GM12878 (cell line): Measurements from ENCODE around the gene SHANK3. TPM values are rescaled to one million over a fixed set of nuclear protein-coding genes. Genes with fewer than 3 reads are reported as not detected.

ENCODE experiments used
- ATAC-seq: fragments of 200-7000 bp; cut with Tn5 transposase; 3 replicates; pipeline ENCODE4 v1.9.1; 2020; ENCODE audit warnings: mild to moderate bottlenecking, moderate library complexity
- BruUV-seq: library from RNA; stranded (reverse); fragments of 400-500 nt; replicated peaks from 2 replicates; lab custom pipeline; 2021; lab: Mats Ljungman, UMichigan
- CTCF ChIA-PET: fragments of 300-600 bp; sonication (Branson Sonifier 250); formaldehyde crosslinking; extraction: SDS; loops from one replicate; lab custom pipeline; 2021; ENCODE audit warnings: inconsistent platforms; lab: Yijun Ruan, JAX
- POLR2A ChIA-PET: fragments of 350-600 bp; formaldehyde crosslinking; extraction: SDS; loops from one replicate; lab custom pipeline; 2021; ENCODE audit warnings: inconsistent platforms; lab: Charles Lee
- RAD21 ChIA-PET: fragments of 300-600 bp; sonication (Branson Sonifier 250); formaldehyde crosslinking; loops from one replicate; lab custom pipeline; 2023; ENCODE audit warnings: antibody characterized with exemption; ENCODE audit not compliant: unreplicated experiment; lab: Charles Lee
- SMC1A ChIA-PET: fragments of 300-600 bp; sonication (Branson Sonifier 250); formaldehyde crosslinking; loops from one replicate; lab custom pipeline; 2023; ENCODE audit not compliant: unreplicated experiment, uncharacterized antibody; lab: Charles Lee
- DNase-seq: peaks from one replicate; pipeline ENCODE4 v3.0.0-alpha.2; 2011; ENCODE audit warnings: low read depth, low spot score
- FAIRE-seq: peaks from 3 replicates; lab custom pipeline; 2011; peaks lifted over from hg19 to GRCh38; lab: Jason Lieb, UNC
- H2AFZ ChIP-seq: 2 replicates; pipeline ENCODE4 v1.6.0; 2011; ENCODE audit warnings: low read depth, low read length, control low read depth; ENCODE audit not compliant: control insufficient read depth
- H3K27ac ChIP-seq: 2 replicates; pipeline ENCODE4 v1.5.1; 2011; ENCODE audit warnings: control low read depth; ENCODE audit not compliant: control insufficient read depth, insufficient read depth
- H3K27me3 ChIP-seq, 2 experiments: replicated peaks in 1 of 2; 2 replicates each; pipeline versions ENCODE4 v1.6.0 to v1.6.1; 2011; ENCODE audit warnings: low read length in 1 of 2; ENCODE audit not compliant: control insufficient read depth in 2 of 2, insufficient read depth in 2 of 2
- H3K36me3 ChIP-seq, 2 experiments: 2 replicates each; pipeline ENCODE4 v1.5.1; 2011; ENCODE audit warnings: low read length in 1 of 2; ENCODE audit not compliant: control insufficient read depth in 2 of 2, insufficient read depth in 2 of 2
- H3K4me1 ChIP-seq: 2 replicates; pipeline ENCODE4 v1.6.1; 2011; ENCODE audit warnings: mild to moderate bottlenecking, low read length, moderate library complexity, mixed read lengths; ENCODE audit not compliant: control insufficient read depth, insufficient read depth
- H3K4me2 ChIP-seq: 2 replicates; pipeline ENCODE4 v1.6.0; 2011; ENCODE audit warnings: control low read depth; ENCODE audit not compliant: control insufficient read depth, insufficient read depth
- H3K4me3 ChIP-seq: fragments of 200-600 bp; sonication (generic); 2 replicates; pipeline ENCODE4 v1.5.1; 2016
- H3K79me2 ChIP-seq: 2 replicates; pipeline ENCODE4 v1.6.0; 2011; ENCODE audit warnings: low read length; ENCODE audit not compliant: control insufficient read depth, insufficient read depth
- H3K9ac ChIP-seq: 2 replicates; pipeline ENCODE4 v1.8.0; 2011; ENCODE audit warnings: low read length, control low read depth, mixed read lengths; ENCODE audit not compliant: control insufficient read depth, insufficient read depth
- H3K9me3 ChIP-seq: replicated peaks from 3 replicates; pipeline ENCODE4 v1.5.1; 2011; ENCODE audit warnings: mild to moderate bottlenecking, low read length; ENCODE audit not compliant: control insufficient read depth, insufficient read depth
- H4K20me1 ChIP-seq: 2 replicates; pipeline ENCODE4 v1.6.0; 2011; ENCODE audit not compliant: control insufficient read depth, insufficient read depth
- BCL11A ChIP-seq: IDR thresholded peaks from 2 replicates; pipeline ENCODE4 v1.6.1; 2011; ENCODE audit warnings: low read depth, low read length
- CREM ChIP-seq: IDR thresholded peaks from 2 replicates; pipeline ENCODE4 v1.6.1; 2014; ENCODE audit warnings: antibody characterized with exemption, low read depth
- NR2F1 ChIP-seq: fragments of 450-650 bp; conservative IDR thresholded peaks from 2 replicates; pipeline ENCODE4 v1.6.1; 2017; ENCODE audit warnings: mild to moderate bottlenecking
- PAX8 ChIP-seq: fragments of 450-650 bp; IDR thresholded peaks from 2 replicates; pipeline ENCODE4 v1.6.1; 2017; ENCODE audit warnings: mild to moderate bottlenecking, moderate library complexity
- POLR2AphosphoS5 ChIP-seq: IDR thresholded peaks from 2 replicates; pipeline ENCODE4 v1.6.1; 2011; ENCODE audit warnings: mild to moderate bottlenecking, low read length, inconsistent platforms
- ZBTB33 ChIP-seq: fragments of 450-650 bp; IDR thresholded peaks from 2 replicates; pipeline ENCODE4 v1.6.1; 2017; ENCODE audit warnings: mild to moderate bottlenecking
- ZNF24 ChIP-seq: fragments of 450-650 bp; IDR thresholded peaks from 2 replicates; pipeline ENCODE4 v1.6.1; 2017; ENCODE audit warnings: antibody characterized with exemption, mild to moderate bottlenecking
- WGBS: methylation state at CpG from one replicate; pipeline ENCODE4 v1.1.6; 2016; ENCODE audit warnings: low lambda C conversion rate; ENCODE audit not compliant: insufficient replicate concordance, insufficient coverage; ENCODE audit errors: missing lambda C conversion rate; 5-methylcytosine and 5-hydroxymethylcytosine counted together
- in situ Hi-C: fragments of 300-500 bp; cut with MboI; formaldehyde crosslinking; loops from 9 replicates; pipeline ENCODE4 v1.14.3; 2018; ENCODE audit warnings: mixed read lengths
- intact Hi-C: fragments of 100-400 bp; cut with micrococcal nuclease; formaldehyde crosslinking; loops from one replicate; pipeline ENCODE4 v1.14.2; 2022; ENCODE audit not compliant: unreplicated experiment
- polyA plus RNA-seq, 11 experiments: library from polyadenylated mRNA; depleted of rRNA in 4 of 11; unstranded in 6 of 11; stranded (reverse) in 5 of 11; fragments of >200 nt; fragmentation: Nextera tagmentation in 4 of 11; fragmentation: Illumina TruSeq in 1 of 11; extraction: Ambion mirVana in 4 of 11; extraction: Trizol in 1 of 11; gene quantifications; 1 replicate in 1 of 11; 2 replicates in 10 of 11; pipeline versions ENCODE4 v1.2.1 to v1.2.3, GENCODE V29; 2011 to 2016; ENCODE audit warnings: inconsistent platforms in 2 of 11, missing spikeins in 2 of 11, low read depth in 1 of 11
- total RNA-seq, 4 experiments: library from RNA; depleted of rRNA in 3 of 4; stranded (reverse); fragments of >200 nt in 3 of 4; fragmentation: Illumina TruSeq in 1 of 4; extraction: Trizol in 1 of 4; gene quantifications; 2 replicates each; pipeline versions ENCODE4 v1.2.1 to v1.2.3, GENCODE V29; 2013 to 2021
- TF ChIP-seq, protein P1 (sequence below): fragments of 450-650 bp; IDR thresholded peaks from 2 replicates; pipeline ENCODE4 v1.6.1; 2017; ENCODE audit warnings: mild to moderate bottlenecking, moderate library complexity
- TF ChIP-seq, protein P2 (sequence below): fragments of 450-650 bp; IDR thresholded peaks from 2 replicates; pipeline ENCODE4 v1.6.1; 2016; ENCODE audit warnings: mild to moderate bottlenecking, moderate library complexity, borderline replicate concordance

Gene SHANK3
- total and polyA plus RNA-seq, 10 of the 15 experiments (the other 5 are each of a cell fraction or from before 2014, with no cell fraction given), result under 0.01 to 0.10 (median 0.05) TPM; not detected in 6

DNA sequence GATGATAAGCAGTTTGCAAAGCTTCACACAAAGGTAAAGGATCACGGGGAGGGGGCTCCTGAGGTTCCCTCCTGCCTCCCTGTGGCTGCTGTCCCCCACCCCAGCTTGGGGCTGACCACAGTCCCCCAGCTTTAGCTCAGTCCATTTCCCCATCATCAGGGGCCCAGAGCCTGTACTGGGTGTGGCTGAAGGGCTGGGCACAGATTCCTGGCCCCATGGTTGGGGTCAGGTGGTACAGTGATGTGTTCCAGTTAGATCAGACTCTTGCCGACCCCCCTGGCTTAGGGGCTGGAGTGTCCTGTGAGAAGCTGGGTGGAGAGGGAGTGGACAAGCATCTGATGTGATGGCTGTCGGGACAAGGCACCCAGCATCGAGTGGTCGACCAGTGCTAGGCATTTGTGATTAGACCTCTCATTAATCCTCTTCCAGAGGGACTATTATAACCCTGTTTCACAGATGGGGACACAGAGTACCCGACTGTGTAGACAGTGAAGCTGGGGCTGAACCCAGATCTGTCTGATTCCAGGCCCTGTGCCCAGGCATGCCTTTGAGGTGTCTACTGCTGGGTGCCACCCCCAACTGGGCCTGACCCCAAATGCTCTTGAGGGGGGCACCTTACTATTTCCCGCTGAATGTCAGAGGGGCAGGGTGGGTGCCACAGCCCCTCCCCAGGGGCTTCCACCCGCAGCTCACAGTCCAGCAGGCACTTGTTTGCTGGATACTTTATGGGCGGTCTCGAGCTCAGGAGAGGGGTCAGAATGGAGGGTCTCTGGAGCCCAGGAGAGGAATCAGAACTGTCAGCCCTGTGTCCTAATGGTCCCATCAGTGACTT is 4.3 kb downstream of the SHANK3 start (continued):
- TF ChIP-seq, protein P1, sequence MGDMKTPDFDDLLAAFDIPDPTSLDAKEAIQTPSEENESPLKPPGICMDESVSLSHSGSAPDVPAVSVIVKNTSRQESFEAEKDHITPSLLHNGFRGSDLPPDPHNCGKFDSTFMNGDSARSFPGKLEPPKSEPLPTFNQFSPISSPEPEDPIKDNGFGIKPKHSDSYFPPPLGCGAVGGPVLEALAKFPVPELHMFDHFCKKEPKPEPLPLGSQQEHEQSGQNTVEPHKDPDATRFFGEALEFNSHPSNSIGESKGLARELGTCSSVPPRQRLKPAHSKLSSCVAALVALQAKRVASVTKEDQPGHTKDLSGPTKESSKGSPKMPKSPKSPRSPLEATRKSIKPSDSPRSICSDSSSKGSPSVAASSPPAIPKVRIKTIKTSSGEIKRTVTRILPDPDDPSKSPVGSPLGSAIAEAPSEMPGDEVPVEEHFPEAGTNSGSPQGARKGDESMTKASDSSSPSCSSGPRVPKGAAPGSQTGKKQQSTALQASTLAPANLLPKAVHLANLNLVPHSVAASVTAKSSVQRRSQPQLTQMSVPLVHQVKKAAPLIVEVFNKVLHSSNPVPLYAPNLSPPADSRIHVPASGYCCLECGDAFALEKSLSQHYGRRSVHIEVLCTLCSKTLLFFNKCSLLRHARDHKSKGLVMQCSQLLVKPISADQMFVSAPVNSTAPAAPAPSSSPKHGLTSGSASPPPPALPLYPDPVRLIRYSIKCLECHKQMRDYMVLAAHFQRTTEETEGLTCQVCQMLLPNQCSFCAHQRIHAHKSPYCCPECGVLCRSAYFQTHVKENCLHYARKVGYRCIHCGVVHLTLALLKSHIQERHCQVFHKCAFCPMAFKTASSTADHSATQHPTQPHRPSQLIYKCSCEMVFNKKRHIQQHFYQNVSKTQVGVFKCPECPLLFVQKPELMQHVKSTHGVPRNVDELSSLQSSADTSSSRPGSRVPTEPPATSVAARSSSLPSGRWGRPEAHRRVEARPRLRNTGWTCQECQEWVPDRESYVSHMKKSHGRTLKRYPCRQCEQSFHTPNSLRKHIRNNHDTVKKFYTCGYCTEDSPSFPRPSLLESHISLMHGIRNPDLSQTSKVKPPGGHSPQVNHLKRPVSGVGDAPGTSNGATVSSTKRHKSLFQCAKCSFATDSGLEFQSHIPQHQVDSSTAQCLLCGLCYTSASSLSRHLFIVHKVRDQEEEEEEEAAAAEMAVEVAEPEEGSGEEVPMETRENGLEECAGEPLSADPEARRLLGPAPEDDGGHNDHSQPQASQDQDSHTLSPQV, result no peak
- TF ChIP-seq, all 136 proteins: peak for 0

DNA sequence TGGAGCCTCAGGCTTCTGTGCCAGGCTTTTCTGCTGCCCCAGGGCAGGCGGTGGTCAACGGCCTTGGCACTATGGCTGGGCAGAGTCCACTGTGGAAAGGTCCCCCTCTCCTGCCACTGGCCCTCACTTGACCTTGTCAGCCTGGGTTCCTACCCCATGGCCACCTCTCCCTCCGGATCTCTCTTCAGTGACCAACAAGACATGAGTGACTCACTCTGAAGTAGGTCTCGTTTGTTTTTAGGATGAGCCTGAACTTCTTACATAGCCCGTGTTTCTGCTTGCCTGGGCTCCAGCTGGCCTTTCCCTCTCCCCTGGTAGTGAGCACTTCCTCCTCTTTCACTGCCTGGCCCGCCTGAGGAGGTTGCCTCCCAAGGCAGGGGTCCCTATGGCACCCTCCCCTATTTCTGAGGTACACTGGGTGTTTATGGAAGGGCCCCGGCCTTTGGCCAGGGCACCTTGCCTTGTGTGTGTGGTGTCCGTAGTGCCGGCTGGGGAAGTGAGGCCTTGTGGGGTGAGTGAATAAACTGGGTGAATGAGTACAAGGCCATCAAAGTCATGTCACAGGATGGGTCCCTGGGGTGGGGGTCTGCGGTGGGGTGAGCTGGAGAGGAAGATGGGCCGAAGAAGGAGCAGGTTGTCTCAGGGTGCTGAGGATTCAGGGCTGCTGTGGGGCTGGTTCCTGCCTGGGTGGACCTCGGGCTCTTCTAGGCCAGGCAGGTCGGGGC is 5.0 kb downstream of the SHANK3 start:
- ATAC-seq (no peak), DNase-seq (no peak), FAIRE-seq (no peak)
- no peak overlapping the region for H3K4me2 ChIP-seq
- peaks cover 6 to 12% of the 10 kb centered on the region in 2 experiments for H3K27me3 ChIP-seq
- H3K9me3 ChIP-seq, result no peaks in the 10 kb centered on the region
- no peaks in the 10 kb centered on the region for H3K79me2 ChIP-seq
- H3K27ac ChIP-seq, result no peak overlapping the region
- in situ Hi-C loops (no loop called here), intact Hi-C loops (no loop called here)
- no peaks in the 10 kb centered on the region for H3K36me3 ChIP-seq
- ChIA-PET CTCF (no interaction called here), POLR2A (no interaction called here), RAD21 (no interaction called here), SMC1A (no interaction called here)
- BruUV-seq, result no TSS peak
- no peaks in the 10 kb centered on the region for H4K20me1 ChIP-seq
- H3K4me3 ChIP-seq, result no peak overlapping the region
- 29% methylated on average over 13 of the region's 13 CpGs for WGBS
- H3K9ac ChIP-seq, result no peak overlapping the region
- H3K4me1 ChIP-seq, result no peaks in the 10 kb centered on the region
- H2AFZ ChIP-seq, result no peak overlapping the region
- TF ChIP-seq PAX8 (no peak), NR2F1 (no peak), POLR2AphosphoS5 (no peak), ZNF24 (no peak), BCL11A (no peak), CREM (no peak), ZBTB33 (no peak)
- TF ChIP-seq, protein P2, sequence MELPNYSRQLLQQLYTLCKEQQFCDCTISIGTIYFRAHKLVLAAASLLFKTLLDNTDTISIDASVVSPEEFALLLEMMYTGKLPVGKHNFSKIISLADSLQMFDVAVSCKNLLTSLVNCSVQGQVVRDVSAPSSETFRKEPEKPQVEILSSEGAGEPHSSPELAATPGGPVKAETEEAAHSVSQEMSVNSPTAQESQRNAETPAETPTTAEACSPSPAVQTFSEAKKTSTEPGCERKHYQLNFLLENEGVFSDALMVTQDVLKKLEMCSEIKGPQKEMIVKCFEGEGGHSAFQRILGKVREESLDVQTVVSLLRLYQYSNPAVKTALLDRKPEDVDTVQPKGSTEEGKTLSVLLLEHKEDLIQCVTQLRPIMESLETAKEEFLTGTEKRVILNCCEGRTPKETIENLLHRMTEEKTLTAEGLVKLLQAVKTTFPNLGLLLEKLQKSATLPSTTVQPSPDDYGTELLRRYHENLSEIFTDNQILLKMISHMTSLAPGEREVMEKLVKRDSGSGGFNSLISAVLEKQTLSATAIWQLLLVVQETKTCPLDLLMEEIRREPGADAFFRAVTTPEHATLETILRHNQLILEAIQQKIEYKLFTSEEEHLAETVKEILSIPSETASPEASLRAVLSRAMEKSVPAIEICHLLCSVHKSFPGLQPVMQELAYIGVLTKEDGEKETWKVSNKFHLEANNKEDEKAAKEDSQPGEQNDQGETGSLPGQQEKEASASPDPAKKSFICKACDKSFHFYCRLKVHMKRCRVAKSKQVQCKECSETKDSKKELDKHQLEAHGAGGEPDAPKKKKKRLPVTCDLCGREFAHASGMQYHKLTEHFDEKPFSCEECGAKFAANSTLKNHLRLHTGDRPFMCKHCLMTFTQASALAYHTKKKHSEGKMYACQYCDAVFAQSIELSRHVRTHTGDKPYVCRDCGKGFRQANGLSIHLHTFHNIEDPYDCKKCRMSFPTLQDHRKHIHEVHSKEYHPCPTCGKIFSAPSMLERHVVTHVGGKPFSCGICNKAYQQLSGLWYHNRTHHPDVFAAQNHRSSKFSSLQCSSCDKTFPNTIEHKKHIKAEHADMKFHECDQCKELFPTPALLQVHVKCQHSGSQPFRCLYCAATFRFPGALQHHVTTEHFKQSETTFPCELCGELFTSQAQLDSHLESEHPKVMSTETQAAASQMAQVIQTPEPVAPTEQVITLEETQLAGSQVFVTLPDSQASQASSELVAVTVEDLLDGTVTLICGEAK, result no peak
